Calu3 (cell line): ENCODE data around the gene ITCH. TPM values are rescaled to one million over a fixed set of nuclear protein-coding genes. Genes with fewer than 3 reads are reported as not detected.
"Not testable (repeated sequence)": the region's sequence is repeated elsewhere in the genome, so short reads cannot be mapped to it uniquely, and the experiment has no call there.

Source experiments
- BruUV-seq: library from RNA; stranded (reverse); fragments of 400-500 nt; replicated peaks from 2 replicates; lab custom pipeline; 2021; lab: Mats Ljungman, UMichigan
- CTCF ChIA-PET: fragments of 300-600 bp; sonication (Branson Sonifier 250); formaldehyde crosslinking; loops from one replicate; lab custom pipeline; 2022; ENCODE audit warnings: antibody characterized with exemption; lab: Charles Lee
- DNase-seq: peaks from one replicate; pipeline ENCODE4 v3.0.0; 2022
- H3K27ac Mint-ChIP-seq: one replicate; pipeline ENCODE4 v1.8.0; 2022; ENCODE audit warnings: mixed read lengths; ENCODE audit not compliant: unreplicated experiment
- H3K27me3 Mint-ChIP-seq: one replicate; pipeline ENCODE4 v1.8.0; 2022; ENCODE audit warnings: mixed read lengths; ENCODE audit not compliant: unreplicated experiment
- H3K36me3 Mint-ChIP-seq: one replicate; pipeline ENCODE4 v1.8.0; 2022; ENCODE audit warnings: mild to moderate bottlenecking, moderate library complexity, mixed read lengths; ENCODE audit not compliant: insufficient read depth, unreplicated experiment
- H3K4me1 Mint-ChIP-seq: one replicate; pipeline ENCODE4 v1.8.0; 2022; ENCODE audit warnings: mild to moderate bottlenecking, low read depth, mixed read lengths; ENCODE audit not compliant: unreplicated experiment
- H3K4me3 Mint-ChIP-seq: one replicate; pipeline ENCODE4 v1.8.0; 2022; ENCODE audit warnings: mild to moderate bottlenecking, low read depth, moderate library complexity, mixed read lengths; ENCODE audit not compliant: unreplicated experiment
- H3K9me3 Mint-ChIP-seq: one replicate; pipeline ENCODE4 v1.8.0; 2022; ENCODE audit warnings: low read depth, mixed read lengths; ENCODE audit not compliant: unreplicated experiment
- CTCF ChIP-seq: fragments of 200-600 bp; IDR thresholded peaks from one replicate; pipeline ENCODE4 v1.8.0; 2022; ENCODE audit warnings: antibody characterized with exemption; ENCODE audit not compliant: unreplicated experiment
- intact Hi-C: fragments of 100-400 bp; cut with micrococcal nuclease; formaldehyde crosslinking; loops from one replicate; pipeline ENCODE4 v1.10.0; 2022; ENCODE audit not compliant: unreplicated experiment
- total RNA-seq: library from RNA; stranded (reverse); gene quantifications from 2 replicates; pipeline ENCODE4 v1.2.3, GENCODE V29; 2022

ITCH gene
- total RNA-seq, 1 experiment from 2014 or later, result 91.6 TPM

DNA sequence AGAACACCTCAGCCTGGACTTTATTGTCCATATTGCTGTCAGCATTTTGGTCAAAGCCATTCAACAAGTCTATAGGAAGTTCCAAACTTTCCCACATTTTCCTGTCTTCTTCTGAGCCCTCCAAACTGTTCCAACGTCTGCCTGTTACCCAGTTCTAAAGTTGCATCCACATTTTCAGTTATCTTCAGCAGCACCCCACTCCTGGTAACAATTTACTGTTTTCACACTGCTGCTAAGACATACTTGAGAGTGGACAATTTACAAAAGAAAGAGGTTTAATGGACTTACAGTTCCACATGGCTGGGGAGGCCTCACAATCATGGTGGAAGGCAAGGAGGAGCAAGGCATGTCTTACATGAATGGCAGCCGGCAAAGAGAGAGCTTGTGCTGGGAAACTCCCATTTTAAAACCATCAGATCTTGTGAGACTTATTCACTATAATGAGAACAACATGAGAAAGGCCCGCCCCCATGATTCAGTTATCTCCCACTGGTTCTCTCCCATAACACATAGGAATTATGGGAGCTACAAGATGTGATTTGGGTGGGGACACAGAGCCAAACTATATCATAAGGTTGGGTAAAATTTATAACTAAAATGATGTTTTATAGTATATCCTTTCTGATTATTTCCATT lies 120.6 kb downstream of the ITCH start:
- intact Hi-C loops, result loop anchor here (5.0 kb wide), 1 partner anchor 39 kb away; no protein-coding TSS in a partner anchor
- H3K4me3 Mint-ChIP-seq, H3K9me3 Mint-ChIP-seq, H3K27me3 Mint-ChIP-seq, DNase-seq, BruUV-seq, H3K4me1 Mint-ChIP-seq, H3K27ac Mint-ChIP-seq, CTCF ChIA-PET: not testable (repeated sequence)
- H3K36me3 Mint-ChIP-seq, result peaks cover 58% of the 10 kb centered on the region

DNA sequence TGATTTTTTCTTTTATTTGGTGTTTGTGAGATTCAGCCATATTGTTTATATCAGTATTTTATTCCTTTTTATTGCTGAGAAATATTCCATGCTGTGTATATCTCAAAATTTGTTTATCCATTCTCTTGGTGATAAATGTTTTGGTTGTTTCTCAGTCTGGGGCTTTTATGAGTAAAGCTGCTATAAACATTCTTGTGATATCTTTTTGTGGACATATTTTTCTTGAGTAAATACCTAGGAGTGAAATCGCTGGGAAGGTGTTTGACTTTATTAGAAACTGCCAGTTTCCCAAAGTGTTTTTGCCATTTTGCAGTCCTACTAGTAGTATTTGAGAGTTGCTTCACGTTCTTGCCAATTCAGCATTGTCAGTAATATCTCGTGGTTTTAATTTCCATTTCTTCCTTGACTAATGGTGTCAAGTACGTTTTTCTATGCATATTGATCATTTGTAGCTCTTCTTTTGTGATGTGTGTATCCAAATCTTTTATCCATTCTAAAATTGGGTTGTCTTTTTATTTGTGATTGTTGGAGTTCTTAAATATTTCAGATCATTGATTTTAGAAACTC lies 122.1 kb downstream of the ITCH start:
- H3K4me1 Mint-ChIP-seq, result no peaks in the 10 kb centered on the region
- DNase-seq, result no peak
- BruUV-seq, result no TSS peak
- TF ChIP-seq CTCF, result no peak
- H3K27me3 Mint-ChIP-seq, result no peaks in the 10 kb centered on the region
- no peak overlapping the region for H3K27ac Mint-ChIP-seq
- H3K4me3 Mint-ChIP-seq, result no peak overlapping the region
- intact Hi-C loops, result no loop called here
- H3K36me3 Mint-ChIP-seq, result peaks cover 53% of the 10 kb centered on the region
- H3K9me3 Mint-ChIP-seq, result peaks cover 7% of the 10 kb centered on the region
- CTCF ChIA-PET, result no interaction called here

DNA sequence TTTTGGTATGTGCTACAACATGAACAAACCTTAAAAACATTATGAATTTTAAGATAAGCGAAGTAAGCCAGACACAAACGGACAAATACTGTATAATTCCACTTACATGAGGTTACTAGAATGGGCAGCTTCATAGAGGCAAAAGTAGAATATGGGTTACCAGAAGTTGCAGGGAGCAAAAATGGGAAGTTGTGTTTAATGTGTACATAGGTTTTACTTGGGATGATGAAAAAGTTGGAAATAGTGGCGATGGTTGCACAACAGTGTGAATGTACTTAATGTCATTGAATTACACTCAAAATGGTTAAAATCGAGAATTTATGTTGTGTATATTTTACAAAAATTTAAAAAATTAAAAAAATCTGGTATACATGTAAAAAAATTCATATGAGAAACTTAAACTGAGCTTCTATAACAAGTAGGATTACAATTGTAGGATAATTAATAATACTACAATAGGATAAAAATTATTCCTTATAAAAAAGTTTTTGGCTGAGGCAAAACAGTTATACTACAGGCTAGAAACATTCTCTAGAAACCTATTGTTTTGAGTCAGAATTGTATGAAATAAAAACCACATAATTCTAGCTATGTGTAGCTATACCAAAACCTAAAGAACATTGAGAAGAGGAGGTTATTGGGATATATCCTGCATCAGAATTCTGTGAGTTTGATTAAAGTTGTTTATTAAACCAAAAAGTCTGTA lies 128.3 kb downstream of the ITCH start:
- no peak overlapping the region for H3K27ac Mint-ChIP-seq
- H3K9me3 Mint-ChIP-seq, result no peaks in the 10 kb centered on the region
- intact Hi-C loops, result no loop called here
- H3K36me3 Mint-ChIP-seq, result peaks cover 42% of the 10 kb centered on the region
- BruUV-seq, result no TSS peak
- CTCF ChIA-PET, result interaction anchor here (0.7 to 1.1 kb wide), 2 partner anchors 23 to 179 kb away, joined by 3 to 4 read pairs; no protein-coding TSS in a partner anchor
- TF ChIP-seq CTCF, result no peak
- no peak for DNase-seq
- no peaks in the 10 kb centered on the region for H3K27me3 Mint-ChIP-seq
- H3K4me1 Mint-ChIP-seq, result no peaks in the 10 kb centered on the region
- H3K4me3 Mint-ChIP-seq, result no peak overlapping the region

DNA sequence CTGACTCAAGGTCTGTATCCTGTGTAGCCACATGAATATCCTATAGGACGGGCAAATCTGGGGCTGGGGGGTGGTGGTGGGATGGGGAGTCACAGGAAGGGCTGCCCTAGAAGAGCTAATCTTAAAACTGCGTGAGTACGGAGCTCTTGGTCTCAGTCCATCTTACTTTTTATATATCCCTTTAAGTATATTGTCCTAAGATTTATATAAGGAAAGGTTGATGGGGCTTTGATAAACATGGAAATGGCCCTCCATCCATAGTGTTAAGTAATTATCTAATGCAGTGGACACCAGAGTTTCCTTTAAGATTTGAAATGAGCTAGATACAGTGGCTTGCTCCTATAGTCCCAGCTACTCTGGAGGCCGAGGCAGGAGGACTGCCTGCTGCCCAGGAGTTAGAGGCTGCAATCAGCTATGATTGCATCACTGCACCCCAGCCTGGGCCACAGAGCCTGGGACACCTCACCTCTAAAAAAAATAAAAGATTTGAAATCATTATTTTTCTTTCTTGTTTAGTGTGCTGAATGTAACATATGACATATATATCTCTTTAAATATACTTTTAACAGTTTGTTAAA lies 128.9 kb downstream of the ITCH start:
- no TSS peak for BruUV-seq
- H3K36me3 Mint-ChIP-seq, result peaks cover 44% of the 10 kb centered on the region
- no peaks in the 10 kb centered on the region for H3K4me1 Mint-ChIP-seq
- no peaks in the 10 kb centered on the region for H3K9me3 Mint-ChIP-seq
- intact Hi-C loops, result no loop called here
- no peak overlapping the region for H3K4me3 Mint-ChIP-seq
- no peak overlapping the region for H3K27ac Mint-ChIP-seq
- no peak for TF ChIP-seq CTCF
- no peak for DNase-seq
- CTCF ChIA-PET, result interaction anchor here (0.7 to 1.1 kb wide), 2 partner anchors 23 to 179 kb away, joined by 3 to 4 read pairs; no protein-coding TSS in a partner anchor
- no peaks in the 10 kb centered on the region for H3K27me3 Mint-ChIP-seq
